Inflammatory macrophage (primary cell): Measurements from ENCODE around the gene ADAMTS6.
A peak's percentile ranks its signal among the peaks of the same experiment; 100 is the strongest.

ENCODE experiments used
- DNase-seq, 2 donors: peaks; one replicate each; pipeline ENCODE4 v3.0.0-alpha.2; 2020 to 2022

The ADAMTS6 gene

GRCh38 chr5:65133477-65134110, 348.1 kb downstream of the ADAMTS6 start:
- no peak for DNase-seq

GRCh38 chr5:65132386-65132785, 349.3 kb downstream of the ADAMTS6 start:
- no peak for DNase-seq

GRCh38 chr5:65128226-65128625, 353.5 kb downstream of the ADAMTS6 start:
- no peak for DNase-seq

GRCh38 chr5:65127161-65127901, 354.4 kb downstream of the ADAMTS6 start:
- no peak for DNase-seq

- no peak for DNase-seq
Measured at GRCh38 chr5:65126542-65127069, 355.1 kb downstream of the ADAMTS6 start.

GRCh38 chr5:65125591-65126541, 355.9 kb downstream of the ADAMTS6 start:
- no peak for DNase-seq

- peak; percentile 87 to 94 for DNase-seq
Measured at GRCh38 chr5:65121880-65122436, 359.8 kb downstream of the ADAMTS6 start.

- DNase-seq = no peak
Measured at GRCh38 chr5:65120371-65120967, 361.3 kb downstream of the ADAMTS6 start.

GRCh38 chr5:65117525-65117924, 364.2 kb downstream of the ADAMTS6 start:
- no peak for DNase-seq

- DNase-seq = no peak
Measured at GRCh38 chr5:65113771-65114170, 367.9 kb downstream of the ADAMTS6 start.

- DNase-seq = no peak
Measured at GRCh38 chr5:65111961-65112658, 369.6 kb downstream of the ADAMTS6 start.

- no peak for DNase-seq
Measured at GRCh38 chr5:65108786-65109743, 372.7 kb downstream of the ADAMTS6 start.

- no peak for DNase-seq
Measured at GRCh38 chr5:65105301-65105700, 376.4 kb downstream of the ADAMTS6 start.

- DNase-seq = no peak
Measured at GRCh38 chr5:65104831-65105230, 376.9 kb downstream of the ADAMTS6 start.

- no peak for DNase-seq
Measured at GRCh38 chr5:65103756-65104440, 377.8 kb downstream of the ADAMTS6 start.

GRCh38 chr5:65102976-65103711, 378.6 kb downstream of the ADAMTS6 start:
- peak; percentile 26 to 61 for DNase-seq

- no peak for DNase-seq
Measured at GRCh38 chr5:65102371-65102975, 379.2 kb downstream of the ADAMTS6 start.

- DNase-seq = no peak
Measured at GRCh38 chr5:65101632-65102100, 380.1 kb downstream of the ADAMTS6 start.
